Gastroesophageal sphincter (tissue), 3 donors: Measurements from ENCODE around the gene RPGRIP1L.
"Not testable (repeated sequence)": the region's sequence is repeated elsewhere in the genome, so short reads cannot be mapped to it uniquely, and the experiment has no call there.

ENCODE experiments used
- EP300 ChIP-seq: sonication (generic); formaldehyde crosslinking; IDR thresholded peaks from one replicate; pipeline ENCODE4 v1.6.1; 2017; ENCODE audit warnings: antibody characterized with exemption, mild to moderate bottlenecking
- POLR2A ChIP-seq, 2 donors: fragments of 450-650 bp; IDR thresholded peaks; one replicate each; pipeline ENCODE4 v1.6.1; 2017; ENCODE audit warnings: antibody characterized with exemption in 2 of 2, mild to moderate bottlenecking in 2 of 2, moderate library complexity in 1 of 2
- POLR2AphosphoS5 ChIP-seq: sonication (generic); formaldehyde crosslinking; IDR thresholded peaks from one replicate; pipeline ENCODE4 v1.6.1; 2017; ENCODE audit warnings: antibody characterized with exemption
- TF ChIP-seq, protein P1 (sequence below), 4 experiments: fragments of 200-600 bp in 2 of 4; fragments of 450-650 bp in 2 of 4; sonication (generic) in 1 of 4; IDR thresholded peaks; one replicate each; pipeline ENCODE4 v1.5.1; 2017 to 2019; ENCODE audit warnings: antibody characterized with exemption in 4 of 4, mild to moderate bottlenecking in 2 of 4, moderate library complexity in 2 of 4

GRCh38 chr16:53698271-53698670 is 5.4 kb downstream of the RPGRIP1L start:
- TF ChIP-seq, protein P1, sequence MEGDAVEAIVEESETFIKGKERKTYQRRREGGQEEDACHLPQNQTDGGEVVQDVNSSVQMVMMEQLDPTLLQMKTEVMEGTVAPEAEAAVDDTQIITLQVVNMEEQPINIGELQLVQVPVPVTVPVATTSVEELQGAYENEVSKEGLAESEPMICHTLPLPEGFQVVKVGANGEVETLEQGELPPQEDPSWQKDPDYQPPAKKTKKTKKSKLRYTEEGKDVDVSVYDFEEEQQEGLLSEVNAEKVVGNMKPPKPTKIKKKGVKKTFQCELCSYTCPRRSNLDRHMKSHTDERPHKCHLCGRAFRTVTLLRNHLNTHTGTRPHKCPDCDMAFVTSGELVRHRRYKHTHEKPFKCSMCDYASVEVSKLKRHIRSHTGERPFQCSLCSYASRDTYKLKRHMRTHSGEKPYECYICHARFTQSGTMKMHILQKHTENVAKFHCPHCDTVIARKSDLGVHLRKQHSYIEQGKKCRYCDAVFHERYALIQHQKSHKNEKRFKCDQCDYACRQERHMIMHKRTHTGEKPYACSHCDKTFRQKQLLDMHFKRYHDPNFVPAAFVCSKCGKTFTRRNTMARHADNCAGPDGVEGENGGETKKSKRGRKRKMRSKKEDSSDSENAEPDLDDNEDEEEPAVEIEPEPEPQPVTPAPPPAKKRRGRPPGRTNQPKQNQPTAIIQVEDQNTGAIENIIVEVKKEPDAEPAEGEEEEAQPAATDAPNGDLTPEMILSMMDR (IDR thresholded peaks at IDR 0.05): not testable (repeated sequence)
- not testable (repeated sequence) for TF ChIP-seq POLR2A (IDR thresholded peaks at IDR 0.05); EP300; POLR2AphosphoS5
